Inferior parietal cortex (tissue), 1 donor: ENCODE measurements around the gene LTO1.
"Not testable (repeated sequence)": the region's sequence is repeated elsewhere in the genome, so short reads cannot be mapped to it uniquely, and the experiment has no call there.

ENCODE experiments used
- DNase-seq: peaks from one replicate; pipeline ENCODE4 v3.0.0-alpha.2; 2016; ENCODE audit errors: extremely low spot score

LTO1 gene

GRCh38 chr11:69634069-69634468 lies 41.1 kb downstream of the LTO1 start:
- DNase-seq: no peak

- DNase-seq: no peak
Measured at GRCh38 chr11:69632900-69633299, 42.3 kb downstream of the LTO1 start.

GRCh38 chr11:69630424-69630823 lies 44.7 kb downstream of the LTO1 start:
- DNase-seq: no peak

GRCh38 chr11:69630017-69630416 lies 45.1 kb downstream of the LTO1 start:
- no peak for DNase-seq

- DNase-seq: no peak
Measured at GRCh38 chr11:69627551-69627950, 47.6 kb downstream of the LTO1 start.

- DNase-seq: no peak
Measured at GRCh38 chr11:69625476-69625875, 49.7 kb downstream of the LTO1 start.

GRCh38 chr11:69624293-69624692 lies 50.9 kb downstream of the LTO1 start:
- DNase-seq: no peak

GRCh38 chr11:69622097-69622681 lies 53.0 kb downstream of the LTO1 start:
- DNase-seq: not testable (repeated sequence)

- DNase-seq: no peak
Measured at GRCh38 chr11:69620683-69621290, 54.4 kb downstream of the LTO1 start.

GRCh38 chr11:69618237-69618636 lies 56.9 kb downstream of the LTO1 start:
- DNase-seq: no peak

GRCh38 chr11:69617682-69618081 lies 57.5 kb downstream of the LTO1 start:
- DNase-seq: no peak

- DNase-seq: no peak
Measured at GRCh38 chr11:69617220-69617619, 57.9 kb downstream of the LTO1 start.
